GM19455 (cell line): Measurements from ENCODE around the gene EEA1.
"Not testable (repeated sequence)": the region's sequence is repeated elsewhere in the genome, so short reads cannot be mapped to it uniquely, and the experiment has no call there.

Experiments
- ATAC-seq: cut with Tn5 transposase; IDR thresholded peaks from one replicate; pipeline ENCODE4 v1.9.1; 2021; ENCODE audit not compliant: unreplicated experiment

The EEA1 gene

GRCh38 chr12:92821142-92821541 lies 108.0 kb downstream of the EEA1 start:
- ATAC-seq, result no peak

GRCh38 chr12:92814584-92814983 lies 114.5 kb downstream of the EEA1 start:
- ATAC-seq, result no peak

GRCh38 chr12:92810370-92810769 lies 118.7 kb downstream of the EEA1 start:
- ATAC-seq, result no peak

GRCh38 chr12:92803903-92804302 lies 125.2 kb downstream of the EEA1 start:
- no peak for ATAC-seq

GRCh38 chr12:92802906-92803305 lies 126.2 kb downstream of the EEA1 start:
- no peak for ATAC-seq

- no peak for ATAC-seq
Measured at GRCh38 chr12:92796650-92797049, 132.4 kb downstream of the EEA1 start.

- no peak for ATAC-seq
Measured at GRCh38 chr12:92794814-92795213, 134.3 kb downstream of the EEA1 start.

GRCh38 chr12:92794356-92794755 lies 134.7 kb downstream of the EEA1 start:
- not testable (repeated sequence) for ATAC-seq

GRCh38 chr12:92786045-92786444 lies 143.1 kb downstream of the EEA1 start:
- ATAC-seq, result no peak

- ATAC-seq, result no peak
Measured at GRCh38 chr12:92785563-92785950, 143.5 kb downstream of the EEA1 start.

GRCh38 chr12:92784797-92785562 lies 144.1 kb downstream of the EEA1 start:
- ATAC-seq, result peak; percentile 94

- ATAC-seq, result no peak
Measured at GRCh38 chr12:92784356-92784755, 144.7 kb downstream of the EEA1 start.

GRCh38 chr12:92779902-92780301 lies 149.2 kb downstream of the EEA1 start:
- no peak for ATAC-seq

GRCh38 chr12:92778525-92778924 lies 150.6 kb downstream of the EEA1 start:
- no peak for ATAC-seq

GRCh38 chr12:92775416-92775815 lies 153.7 kb downstream of the EEA1 start:
- ATAC-seq, result no peak

- ATAC-seq, result no peak
Measured at GRCh38 chr12:92771001-92771400, 158.1 kb downstream of the EEA1 start.

GRCh38 chr12:92769124-92769901 lies 159.8 kb downstream of the EEA1 start:
- peak; percentile 65 for ATAC-seq

- no peak for ATAC-seq
Measured at GRCh38 chr12:92765871-92766270, 163.2 kb downstream of the EEA1 start.

- no peak for ATAC-seq
Measured at GRCh38 chr12:92764831-92765230, 164.3 kb downstream of the EEA1 start.

- ATAC-seq, result no peak
Measured at GRCh38 chr12:92762773-92763172, 166.3 kb downstream of the EEA1 start.

GRCh38 chr12:92759634-92760268 lies 169.3 kb downstream of the EEA1 start:
- ATAC-seq, result no peak

- ATAC-seq, result no peak
Measured at GRCh38 chr12:92757597-92758121, 171.4 kb downstream of the EEA1 start.
